ENCODE results near the gene IFT122.

The IFT122 gene

GRCh38 chr3:129559565-129560079 is 119.6 kb downstream of the IFT122 start:
- H3K4me3 ChIP-seq (ENCODE audit: low read depth, low read length) = no peak overlapping the region
- TF ChIP-seq CTCF (IDR thresholded peaks at IDR 0.05; ENCODE audit: insufficient read depth, low read depth, low read length, missing control alignments) = no peak
- DNase-seq (ENCODE audit: low read depth) = no peak

GRCh38 chr3:129560269-129560787 is 120.3 kb downstream of the IFT122 start:
- TF ChIP-seq CTCF (IDR thresholded peaks at IDR 0.05; ENCODE audit: insufficient read depth, low read depth, low read length, missing control alignments) = no peak

GRCh38 chr3:129560911-129561594 is 121.0 kb downstream of the IFT122 start:
- no peak for DNase-seq (ENCODE audit: low read depth)
- H3K4me3 ChIP-seq (ENCODE audit: low read depth, low read length) = no peak overlapping the region
- no peak for TF ChIP-seq CTCF (IDR thresholded peaks at IDR 0.05; ENCODE audit: insufficient read depth, low read depth, low read length, missing control alignments)

More at GRCh38 chr3:129560269-129560787, 120.3 kb downstream of the IFT122 start:
- no peak overlapping the region for H3K4me3 ChIP-seq (ENCODE audit: low read depth, low read length)
- no peak for DNase-seq (ENCODE audit: low read depth)

- H3K4me3 ChIP-seq (ENCODE audit: low read depth, low read length) = no peak overlapping the region
- no peak for DNase-seq (ENCODE audit: low read depth)
- TF ChIP-seq CTCF (IDR thresholded peaks at IDR 0.05; ENCODE audit: insufficient read depth, low read depth, low read length, missing control alignments) = no peak
These were observed 121.7 kb downstream of the IFT122 start for GRCh38 chr3:129561619-129562248.

- no peak overlapping the region for H3K4me3 ChIP-seq (ENCODE audit: low read depth, low read length)
- no peak for DNase-seq (ENCODE audit: low read depth)
- TF ChIP-seq CTCF (IDR thresholded peaks at IDR 0.05; ENCODE audit: insufficient read depth, low read depth, low read length, missing control alignments) = no peak
These were observed 122.8 kb downstream of the IFT122 start for GRCh38 chr3:129562803-129563202.

- H3K4me3 ChIP-seq (ENCODE audit: low read depth, low read length) = no peak overlapping the region
- no peak for DNase-seq (ENCODE audit: low read depth)
- no peak for TF ChIP-seq CTCF (IDR thresholded peaks at IDR 0.05; ENCODE audit: insufficient read depth, low read depth, low read length, missing control alignments)
These were observed 123.3 kb downstream of the IFT122 start for GRCh38 chr3:129563332-129563731.
